ENCODE measurements around the gene PCMT1. TPM values are rescaled to one million over a fixed set of nuclear protein-coding genes. Genes with fewer than 3 reads are reported as not detected.

Gene PCMT1
- total and polyA plus RNA-seq, 2 of the 8 experiments (the other 6 are each of a cell fraction or from before 2014, with no cell fraction given): 84.3 to 91.3 TPM

DNA sequence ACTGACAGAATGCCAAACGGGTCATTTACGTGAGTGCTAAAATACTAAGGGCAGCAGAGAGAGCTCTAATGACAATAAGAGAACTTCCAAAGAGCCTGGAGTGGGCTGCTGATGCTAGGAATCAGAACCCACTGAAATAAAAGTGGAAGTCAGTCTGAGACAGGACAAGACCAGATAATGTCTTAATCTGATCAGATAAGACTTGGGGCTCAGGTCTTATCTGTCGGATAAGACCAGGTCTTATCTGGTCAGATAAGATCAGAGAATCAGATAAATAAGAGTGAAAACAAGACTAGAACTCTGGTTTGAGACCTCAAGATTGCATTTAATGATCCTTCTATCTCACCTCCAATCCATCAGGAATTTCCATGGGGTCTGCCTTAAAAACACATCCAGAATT is 96.0 kb downstream of the PCMT1 start:
- H4K5ac ChIP-seq (ENCODE audit: insufficient read length, low read depth, low read length): no peak overlapping the region
- H3K4me2 ChIP-seq (ENCODE audit: insufficient read depth in 1 of 2, low read depth in 2 of 2, low read length in 2 of 2): no peak overlapping the region
- no peaks in the 10 kb centered on the region for H3K4me1 ChIP-seq (replicated peaks in 1 of 4; ENCODE audit: control insufficient read depth in 3 of 4, insufficient read depth in 4 of 4, low read length in 3 of 4)
- H2BK5ac ChIP-seq (ENCODE audit: low read depth, low read length): no peak overlapping the region
- H3K79me1 ChIP-seq (ENCODE audit: low read depth, low read length): no peaks in the 10 kb centered on the region
- H2BK12ac ChIP-seq (ENCODE audit: low read depth, low read length): no peak overlapping the region
- no peak overlapping the region for H2BK120ac ChIP-seq (replicated peaks; ENCODE audit: low read depth, low read length)
- H3K56ac ChIP-seq (replicated peaks; ENCODE audit: insufficient read length, low read depth, low read length): no peak overlapping the region
- no peak overlapping the region for H3K14ac ChIP-seq (ENCODE audit: insufficient read length)
- no peak overlapping the region for H3K27ac ChIP-seq (ENCODE audit: low read depth, low read length)
- ChIA-PET CTCF (ENCODE audit: partially characterized antibody) (interaction anchor here (0.6 to 15.4 kb wide), 11 partner anchors 10 to 226 kb away, joined by 3 to 195 read pairs (median 4); partner anchors contain the start of gene LRP11), POLR2A (ENCODE audit: partially characterized antibody) (interaction anchor here (0.6 to 1.9 kb wide), 2 partner anchors 19 to 55 kb away, joined by 3 to 6 read pairs; partner anchors contain the start of gene LRP11)
- no peak overlapping the region for H2BK15ac ChIP-seq (ENCODE audit: low read length)
- no peak overlapping the region for H2AK5ac ChIP-seq (ENCODE audit: low read depth, low read length)
- H2BK20ac ChIP-seq (ENCODE audit: low read length): no peak overlapping the region
- no peaks in the 10 kb centered on the region for H3K9me3 ChIP-seq (ENCODE audit: insufficient read depth in 2 of 2, low read depth in 1 of 2, low read length in 1 of 2)
- WGBS, 2 experiments (ENCODE audit: extremely low coverage in 1 of 2, insufficient coverage in 1 of 2, insufficient read length in 1 of 2, insufficient replicate concordance in 2 of 2, low coverage in 1 of 2, low lambda C conversion rate in 2 of 2, missing lambda C conversion rate in 1 of 2): 93% methylated on average over 3 of the region's 3 CpGs; no CpG with 5 or more reads in 1 of the 2 experiments
- no peak overlapping the region for H3K23ac ChIP-seq (ENCODE audit: insufficient read length)
- H3K23me2 ChIP-seq (ENCODE audit: low read depth, low read length): no peaks in the 10 kb centered on the region
- FAIRE-seq (no peak), DNase-seq (ENCODE audit: low read depth in 1 of 2, low spot score in 2 of 2) (no peak)
- no peak overlapping the region for H3K18ac ChIP-seq (ENCODE audit: extremely low read depth, low read length)
- no peaks in the 10 kb centered on the region for H3K27me3 ChIP-seq (replicated peaks in 1 of 4; ENCODE audit: control insufficient read depth in 3 of 4, extremely low read depth in 1 of 4, insufficient read depth in 3 of 4, low read length in 3 of 4)
- H2AFZ ChIP-seq (ENCODE audit: low read length): no peak overlapping the region
- no peaks in the 10 kb centered on the region for H3K36me3 ChIP-seq (ENCODE audit: control insufficient read depth in 2 of 4, insufficient read depth in 4 of 4, low read length in 3 of 4)
- H3K4ac ChIP-seq (replicated peaks; ENCODE audit: insufficient read length, low read depth, low read length): no peak overlapping the region
- no peak overlapping the region for H3K9ac ChIP-seq (replicated peaks in 1 of 4; ENCODE audit: extremely low read depth in 1 of 4, low read depth in 3 of 4, low read length in 3 of 4)
- H4K91ac ChIP-seq (replicated peaks; ENCODE audit: insufficient read length, low read length): no peak overlapping the region
- no peaks in the 10 kb centered on the region for H3K79me2 ChIP-seq (ENCODE audit: control insufficient read depth in 1 of 2, insufficient read depth in 2 of 2, low read length in 2 of 2)
- H3K4me3 ChIP-seq (ENCODE audit: extremely low read depth in 1 of 4, insufficient read depth in 2 of 4, low read depth in 3 of 4, low read length in 4 of 4): no peak overlapping the region
- H4K20me1 ChIP-seq (replicated peaks in 1 of 2; ENCODE audit: control insufficient read depth in 1 of 2, insufficient read depth in 2 of 2, low read length in 2 of 2): peaks cover 0 to 2% of the 10 kb centered on the region in 2 experiments
- H4K8ac ChIP-seq (ENCODE audit: extremely low read depth, insufficient read depth, low read length): no peak overlapping the region
- TF ChIP-seq SAP30 (IDR thresholded peaks at IDR 0.05; ENCODE audit: insufficient read depth, insufficient replicate concordance, low read length): no peak
- no peak for TF ChIP-seq KDM1A (IDR thresholded peaks at IDR 0.05; ENCODE audit: borderline replicate concordance, low read length)
- no peak for TF ChIP-seq EGR1 (IDR thresholded peaks at IDR 0.05; ENCODE audit: borderline replicate concordance, low read depth, low read length)
- TF ChIP-seq TAF1 (IDR thresholded peaks at IDR 0.05; ENCODE audit: low read depth, low read length): no peak
- TF ChIP-seq MAFK (IDR thresholded peaks at IDR 0.05; ENCODE audit: low read depth, low read length): no peak
- TF ChIP-seq TCF12 (IDR thresholded peaks at IDR 0.05; ENCODE audit: low read depth, low read length): no peak
- no peak for TF ChIP-seq RAD21 (IDR thresholded peaks at IDR 0.05 in 1 of 2, conservative IDR thresholded peaks at IDR 0.05 in 1 of 2; ENCODE audit: low read depth in 2 of 2, low read length in 2 of 2)
- TF ChIP-seq SIRT6 (IDR thresholded peaks at IDR 0.05; ENCODE audit: low read length): no peak
- TF ChIP-seq SRF (IDR thresholded peaks at IDR 0.05; ENCODE audit: low read depth, low read length): no peak
- no peak for TF ChIP-seq CBX8 (IDR thresholded peaks at IDR 0.05; ENCODE audit: borderline replicate concordance, low read depth, low read length)
- TF ChIP-seq, protein P1, sequence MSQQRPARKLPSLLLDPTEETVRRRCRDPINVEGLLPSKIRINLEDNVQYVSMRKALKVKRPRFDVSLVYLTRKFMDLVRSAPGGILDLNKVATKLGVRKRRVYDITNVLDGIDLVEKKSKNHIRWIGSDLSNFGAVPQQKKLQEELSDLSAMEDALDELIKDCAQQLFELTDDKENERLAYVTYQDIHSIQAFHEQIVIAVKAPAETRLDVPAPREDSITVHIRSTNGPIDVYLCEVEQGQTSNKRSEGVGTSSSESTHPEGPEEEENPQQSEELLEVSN (IDR thresholded peaks at IDR 0.05): no peak
- TF ChIP-seq, protein P2, sequence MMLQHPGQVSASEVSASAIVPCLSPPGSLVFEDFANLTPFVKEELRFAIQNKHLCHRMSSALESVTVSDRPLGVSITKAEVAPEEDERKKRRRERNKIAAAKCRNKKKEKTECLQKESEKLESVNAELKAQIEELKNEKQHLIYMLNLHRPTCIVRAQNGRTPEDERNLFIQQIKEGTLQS (IDR thresholded peaks at IDR 0.05; ENCODE audit: insufficient read depth, low read depth, low read length): no peak

Measured in H1 (cell line).